MCF 10A (cell line): ENCODE measurements around the gene MAP4K2. TPM values are rescaled to one million over a fixed set of nuclear protein-coding genes. Genes with fewer than 3 reads are reported as not detected.

ENCODE experiments used
- BruUV-seq: library from RNA; stranded (reverse); fragments of 400-500 nt; replicated peaks from 2 replicates; lab custom pipeline; 2021; lab: Mats Ljungman, UMichigan
- CTCF ChIA-PET: fragments of 300-600 bp; sonication (Branson Sonifier 250); formaldehyde crosslinking; extraction: SDS; loops from one replicate; lab custom pipeline; 2021; ENCODE audit warnings: antibody characterized with exemption, inconsistent platforms; lab: Yijun Ruan, JAX
- POLR2A ChIA-PET: fragments of 300-600, 350-650 bp; sonication (Branson Sonifier 250); formaldehyde crosslinking; extraction: SDS; loops from one replicate; lab custom pipeline; 2020; ENCODE audit warnings: antibody characterized with exemption, inconsistent platforms; lab: Yijun Ruan, JAX
- DNase-seq: peaks from one replicate; pipeline ENCODE4 v3.0.0-alpha.2; 2018; ENCODE audit not compliant: unreplicated experiment
- H3K27ac Mint-ChIP-seq: one replicate; pipeline ENCODE4 v1.8.0; 2022; ENCODE audit warnings: mild to moderate bottlenecking, low read depth, mixed read lengths; ENCODE audit not compliant: unreplicated experiment
- H3K27me3 Mint-ChIP-seq: one replicate; pipeline ENCODE4 v1.8.0; 2022; ENCODE audit warnings: mixed read lengths; ENCODE audit not compliant: insufficient read depth, unreplicated experiment
- H3K36me3 Mint-ChIP-seq: one replicate; pipeline ENCODE4 v1.8.0; 2022; ENCODE audit warnings: mild to moderate bottlenecking, moderate library complexity, mixed read lengths; ENCODE audit not compliant: insufficient read depth, unreplicated experiment
- H3K4me1 Mint-ChIP-seq: one replicate; pipeline ENCODE4 v1.8.0; 2022; ENCODE audit warnings: mixed read lengths; ENCODE audit not compliant: insufficient read depth, unreplicated experiment
- H3K4me3 Mint-ChIP-seq: one replicate; pipeline ENCODE4 v1.8.0; 2022; ENCODE audit warnings: mild to moderate bottlenecking, moderate library complexity, mixed read lengths; ENCODE audit not compliant: unreplicated experiment
- H3K9me3 Mint-ChIP-seq: one replicate; pipeline ENCODE4 v1.8.0; 2022; ENCODE audit warnings: mixed read lengths; ENCODE audit not compliant: unreplicated experiment
- intact Hi-C: fragments of 100-400 bp; cut with micrococcal nuclease; formaldehyde crosslinking; loops from 2 replicates; pipeline ENCODE4 v1.14.1; 2022
- total RNA-seq: library from RNA; stranded (reverse); gene quantifications from 2 replicates; pipeline ENCODE4 v1.2.3, GENCODE V29; 2022
- TF ChIP-seq, protein P1 (sequence below): fragments of 200-600 bp; IDR thresholded peaks from one replicate; pipeline ENCODE4 v1.8.0; 2022; ENCODE audit warnings: antibody characterized with exemption, mild to moderate bottlenecking; ENCODE audit not compliant: unreplicated experiment

The MAP4K2 gene
- total RNA-seq, 1 experiment from 2014 or later = 6.8 TPM

DNA sequence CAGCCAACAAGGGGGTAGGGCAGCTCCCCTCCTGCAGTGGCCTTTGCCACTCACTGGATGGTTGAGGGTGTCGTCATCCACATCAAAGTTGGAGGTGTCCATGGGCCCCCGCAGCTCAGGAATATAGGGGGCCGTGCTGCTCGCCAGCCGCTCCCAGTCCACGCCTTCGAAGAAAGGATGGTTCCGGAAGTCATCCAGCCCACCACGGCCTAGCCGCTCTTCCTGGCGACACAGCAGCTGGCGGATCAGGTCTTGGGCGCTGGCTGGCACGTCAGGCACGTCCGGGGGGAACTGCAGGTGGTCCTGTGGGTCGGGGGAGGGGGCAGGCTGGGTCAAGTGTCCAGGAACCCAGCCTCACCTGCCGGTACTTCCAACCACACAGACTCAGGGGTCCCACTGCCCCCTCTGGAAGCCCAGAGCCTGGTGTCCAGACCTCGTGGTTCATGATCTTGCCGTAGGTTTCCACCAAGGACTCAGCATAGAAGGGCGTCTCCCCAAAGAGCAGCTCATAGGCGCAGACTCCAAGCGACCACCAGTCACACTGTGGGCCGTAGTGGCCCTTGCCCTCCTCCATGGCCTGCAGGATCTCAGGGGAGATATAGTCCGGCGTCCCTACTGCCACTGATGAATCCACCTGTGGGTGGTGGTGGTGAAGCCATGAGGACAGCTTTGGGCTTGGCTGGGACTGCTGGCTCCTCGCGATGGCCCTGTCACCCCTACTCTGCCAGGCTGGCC is 35.8 kb upstream of the MAP4K2 start:
- no peak overlapping the region for H3K27ac Mint-ChIP-seq
- no peaks in the 10 kb centered on the region for H3K9me3 Mint-ChIP-seq
- DNase-seq = no peak
- intact Hi-C loops = no loop called here
- POLR2A ChIA-PET = no interaction called here
- TF ChIP-seq, protein P1, sequence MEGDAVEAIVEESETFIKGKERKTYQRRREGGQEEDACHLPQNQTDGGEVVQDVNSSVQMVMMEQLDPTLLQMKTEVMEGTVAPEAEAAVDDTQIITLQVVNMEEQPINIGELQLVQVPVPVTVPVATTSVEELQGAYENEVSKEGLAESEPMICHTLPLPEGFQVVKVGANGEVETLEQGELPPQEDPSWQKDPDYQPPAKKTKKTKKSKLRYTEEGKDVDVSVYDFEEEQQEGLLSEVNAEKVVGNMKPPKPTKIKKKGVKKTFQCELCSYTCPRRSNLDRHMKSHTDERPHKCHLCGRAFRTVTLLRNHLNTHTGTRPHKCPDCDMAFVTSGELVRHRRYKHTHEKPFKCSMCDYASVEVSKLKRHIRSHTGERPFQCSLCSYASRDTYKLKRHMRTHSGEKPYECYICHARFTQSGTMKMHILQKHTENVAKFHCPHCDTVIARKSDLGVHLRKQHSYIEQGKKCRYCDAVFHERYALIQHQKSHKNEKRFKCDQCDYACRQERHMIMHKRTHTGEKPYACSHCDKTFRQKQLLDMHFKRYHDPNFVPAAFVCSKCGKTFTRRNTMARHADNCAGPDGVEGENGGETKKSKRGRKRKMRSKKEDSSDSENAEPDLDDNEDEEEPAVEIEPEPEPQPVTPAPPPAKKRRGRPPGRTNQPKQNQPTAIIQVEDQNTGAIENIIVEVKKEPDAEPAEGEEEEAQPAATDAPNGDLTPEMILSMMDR = no peak
- CTCF ChIA-PET = interaction anchor here (0.6 kb wide), 1 partner anchor 271 kb away, joined by 3 read pairs; no protein-coding TSS in a partner anchor
- H3K4me3 Mint-ChIP-seq = no peak overlapping the region
- peaks cover 31% of the 10 kb centered on the region for H3K36me3 Mint-ChIP-seq
- H3K27me3 Mint-ChIP-seq = no peaks in the 10 kb centered on the region
- no TSS peak for BruUV-seq
- peaks cover 21% of the 10 kb centered on the region for H3K4me1 Mint-ChIP-seq

DNA sequence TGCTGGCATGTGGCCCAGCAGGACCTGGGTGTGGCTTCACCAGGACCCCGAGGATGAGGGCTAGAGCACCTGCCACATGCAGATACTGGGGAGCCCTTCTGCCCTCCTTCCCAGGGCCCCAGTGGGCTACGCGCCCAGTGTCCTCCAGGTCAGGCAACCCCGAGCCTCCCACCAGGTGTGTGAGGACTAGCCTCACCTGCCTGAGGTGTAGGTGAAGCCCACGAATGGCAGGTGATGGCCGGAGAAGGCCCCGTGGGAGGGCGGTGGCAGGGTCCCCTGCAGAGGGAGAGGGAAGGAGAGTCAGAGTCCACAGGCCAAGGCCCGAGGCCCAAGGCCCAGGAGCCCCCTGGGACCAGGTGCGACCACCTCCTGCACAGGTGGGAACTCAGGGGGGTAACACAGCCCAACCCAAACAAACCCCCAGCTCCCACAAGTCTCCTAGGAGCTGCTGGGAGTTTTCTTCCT is 34.9 kb upstream of the MAP4K2 start:
- ChIA-PET CTCF (no interaction called here), POLR2A (no interaction called here)
- Mint-ChIP-seq H3K27me3 (no peaks in the 10 kb centered on the region), H3K9me3 (no peaks in the 10 kb centered on the region), H3K4me1 (peaks cover 13% of the 10 kb centered on the region), H3K4me3 (no peak overlapping the region), H3K27ac (no peak overlapping the region), H3K36me3 (peaks cover 26% of the 10 kb centered on the region)
- no peak for DNase-seq
- intact Hi-C loops = no loop called here
- BruUV-seq = no TSS peak
- TF ChIP-seq, protein P1 = no peak

DNA sequence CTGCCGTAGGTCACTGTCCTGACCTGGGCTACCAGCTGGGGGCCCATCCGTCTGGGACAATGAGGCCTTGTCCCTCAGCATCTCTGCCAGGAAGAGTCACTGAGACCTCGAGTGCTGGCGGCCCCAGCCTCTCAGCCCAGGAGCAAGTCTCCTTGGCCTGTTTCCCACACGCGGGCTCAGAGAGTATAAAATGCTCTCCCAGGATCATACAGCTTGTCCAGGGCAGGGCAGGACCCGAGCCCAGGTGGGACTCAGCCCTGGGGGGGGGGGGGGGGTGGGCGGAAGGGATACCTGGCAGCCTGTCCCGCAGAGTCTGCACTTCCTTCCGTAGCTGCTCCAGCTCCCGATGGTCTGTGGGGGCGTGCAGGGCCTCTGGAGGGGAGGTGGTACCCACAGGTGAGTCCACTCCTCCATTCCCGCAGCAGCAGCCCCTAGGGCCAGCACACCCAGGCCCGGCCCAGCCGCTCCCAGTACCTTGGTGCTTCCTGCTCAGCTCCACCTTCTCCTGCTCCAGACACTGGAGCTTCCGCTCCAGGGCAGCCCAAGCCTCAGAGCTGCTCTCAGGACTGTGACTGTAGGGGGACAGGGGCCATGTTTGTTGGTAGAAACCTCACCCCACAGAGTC is 33.5 kb upstream of the MAP4K2 start:
- TF ChIP-seq, protein P1 = no peak
- Mint-ChIP-seq H3K27ac (no peak overlapping the region), H3K9me3 (no peaks in the 10 kb centered on the region), H3K27me3 (no peaks in the 10 kb centered on the region), H3K36me3 (peaks cover 22% of the 10 kb centered on the region), H3K4me3 (no peak overlapping the region), H3K4me1 (peaks cover 10% of the 10 kb centered on the region)
- POLR2A ChIA-PET = interaction anchor here (0.5 to 2.4 kb wide), 4 partner anchors 21 to 281 kb away, joined by 3 to 16 read pairs (median 4); partner anchors contain the start of genes SF1 and ZNHIT2
- intact Hi-C loops = no loop called here
- DNase-seq = no peak
- BruUV-seq = no TSS peak
- CTCF ChIA-PET = interaction anchor here (0.6 to 3.9 kb wide), 5 partner anchors 10 to 509 kb away, joined by 3 to 16 read pairs (median 4); no protein-coding TSS in a partner anchor
